ENCODE measurements around the gene REC114.
"Not testable (repeated sequence)": the region's sequence is repeated elsewhere in the genome, so short reads cannot be mapped to it uniquely, and the experiment has no call there.

Gene REC114, protein sequence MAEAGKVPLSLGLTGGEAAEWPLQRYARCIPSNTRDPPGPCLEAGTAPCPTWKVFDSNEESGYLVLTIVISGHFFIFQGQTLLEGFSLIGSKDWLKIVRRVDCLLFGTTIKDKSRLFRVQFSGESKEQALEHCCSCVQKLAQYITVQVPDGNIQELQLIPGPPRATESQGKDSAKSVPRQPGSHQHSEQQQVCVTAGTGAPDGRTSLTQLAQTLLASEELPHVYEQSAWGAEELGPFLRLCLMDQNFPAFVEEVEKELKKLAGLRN

GRCh38 chr15:73442968-73443367 lies at the start of gene REC114:
REC114 (plus strand) TSS chr15:73443164; CDS start chr15:73443186, 22 bp downstream.
- DNase-seq (ENCODE audit: low read depth): no peak

DNA sequence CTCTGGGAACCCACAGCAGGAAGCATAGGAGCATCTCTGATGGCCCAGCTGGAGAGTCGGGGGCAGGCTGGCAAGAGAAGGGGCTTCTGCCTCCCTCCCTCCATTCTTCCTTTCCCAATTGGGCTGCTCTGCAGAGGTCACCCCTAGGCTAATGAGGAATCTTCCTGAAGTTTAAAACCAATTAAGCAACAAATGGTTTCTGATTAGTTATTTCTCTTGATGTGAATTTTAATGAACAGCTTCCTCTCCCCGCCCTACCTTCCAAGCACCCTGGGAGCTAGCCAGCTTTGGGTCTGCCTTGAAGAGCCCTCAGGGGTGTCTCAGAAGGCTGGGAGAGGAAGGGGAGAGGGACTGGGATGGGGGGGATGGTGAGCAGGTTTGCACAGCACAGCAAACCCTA lies 49.6 kb upstream of the REC114 start:
- DNase-seq (ENCODE audit: low read depth): no peak

DNA sequence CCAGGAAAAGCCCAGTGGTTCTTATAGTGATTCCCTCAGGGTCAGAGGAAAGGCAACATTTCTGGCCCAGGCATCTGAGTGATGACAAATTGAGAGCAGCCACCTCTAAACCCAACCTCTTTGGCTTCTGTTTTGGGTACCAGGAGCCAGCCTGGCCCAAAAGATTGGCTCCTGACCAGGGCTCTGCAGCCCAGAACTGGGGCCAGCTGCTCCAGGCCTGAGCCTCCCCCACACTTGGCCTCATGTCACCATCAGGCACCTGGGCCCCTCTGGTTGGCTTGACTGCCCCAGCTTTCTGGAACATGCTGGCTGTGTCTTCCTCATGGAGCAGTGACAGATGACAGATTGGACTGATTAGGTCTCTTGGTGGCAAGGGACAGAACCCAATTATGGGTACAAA lies 48.2 kb upstream of the REC114 start:
- DNase-seq (ENCODE audit: low read depth): no peak

- DNase-seq (ENCODE audit: low read depth): no peak
These were observed 47.3 kb upstream of the REC114 start for GRCh38 chr15:73395671-73396070.

- no peak for DNase-seq (ENCODE audit: low read depth)
These were observed 45.5 kb upstream of the REC114 start for GRCh38 chr15:73397461-73397860.

DNA sequence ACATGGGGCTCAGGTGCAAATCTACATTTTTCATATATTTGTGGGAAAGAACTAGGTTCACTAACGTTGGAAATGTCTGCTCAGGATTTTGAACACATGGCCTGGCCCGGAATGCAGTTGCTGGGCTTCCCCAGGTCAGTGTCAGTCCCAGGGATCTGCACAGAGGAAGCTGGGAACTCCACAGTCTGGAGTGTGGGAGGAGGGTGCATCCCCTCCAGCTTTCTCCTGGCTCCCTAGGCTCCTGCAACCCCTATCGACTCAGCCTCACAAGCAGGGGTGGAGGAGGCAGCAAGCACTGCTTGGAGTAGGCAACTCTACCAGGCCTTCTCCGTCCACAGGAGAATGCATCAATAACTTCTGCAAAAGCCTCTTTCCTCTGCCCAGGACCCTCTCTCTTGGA lies 44.1 kb upstream of the REC114 start:
- no peak for DNase-seq (ENCODE audit: low read depth)

DNA sequence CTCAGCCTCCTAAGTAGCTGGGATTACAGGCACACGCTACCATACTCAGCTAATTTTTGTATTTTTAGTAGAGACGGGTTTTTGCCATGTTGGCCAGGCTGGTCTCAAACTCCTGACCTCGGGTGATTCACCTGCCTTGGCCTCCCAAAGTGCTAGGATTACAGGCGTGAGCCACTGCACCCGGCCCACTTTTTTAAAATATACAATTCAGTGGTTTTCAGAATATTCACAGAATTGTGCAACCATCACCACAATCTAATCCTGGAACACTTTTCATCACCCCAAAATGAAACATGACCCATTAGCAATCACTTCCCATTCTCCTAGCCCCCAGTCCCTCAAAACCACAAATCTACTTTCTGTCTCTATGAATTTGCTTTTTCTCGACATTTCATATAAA lies 42.7 kb upstream of the REC114 start:
- DNase-seq (ENCODE audit: low read depth): not testable (repeated sequence)

DNA sequence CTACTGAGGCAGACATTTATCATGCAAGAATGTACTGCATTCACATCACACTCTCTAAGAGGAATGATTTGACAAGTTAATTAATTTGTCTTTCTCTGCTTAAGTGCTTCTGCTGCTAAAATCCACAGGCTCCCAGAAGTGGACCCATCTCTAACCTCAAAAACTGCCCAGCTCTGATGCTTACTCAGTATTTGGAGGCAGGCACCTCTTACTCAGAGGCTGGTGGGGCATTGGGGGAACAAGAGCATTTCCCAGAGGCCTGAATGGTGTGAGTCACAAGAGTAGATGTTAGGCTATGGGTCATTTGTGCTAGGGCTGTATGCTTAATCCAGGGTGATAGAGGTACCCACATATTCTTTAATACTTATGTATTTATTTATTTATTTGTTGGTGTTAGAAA lies 39.8 kb upstream of the REC114 start:
- no peak for DNase-seq (ENCODE audit: low read depth)

DNA sequence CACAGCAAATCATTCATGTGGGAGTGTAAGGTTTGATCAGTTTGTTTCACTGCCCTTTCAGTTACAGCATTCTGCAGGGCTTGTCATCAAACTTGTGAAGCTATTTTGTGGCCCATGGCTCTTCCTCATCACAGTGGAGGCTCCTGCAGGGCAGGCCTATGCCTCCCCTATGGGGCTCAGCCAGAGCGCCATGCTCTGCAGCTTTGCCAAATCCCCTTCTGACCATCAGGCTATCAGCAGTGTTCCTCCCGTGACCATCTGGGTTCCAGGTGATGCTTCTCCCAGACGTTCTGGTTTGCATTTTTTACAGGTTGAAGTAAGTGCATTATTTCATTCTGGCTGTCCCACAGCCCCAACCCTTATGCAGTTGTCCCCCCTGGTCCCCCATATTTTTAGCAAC lies 28.1 kb upstream of the REC114 start:
- DNase-seq (ENCODE audit: low read depth): no peak

- no peak for DNase-seq (ENCODE audit: low read depth)
These were observed 18.5 kb upstream of the REC114 start for GRCh38 chr15:73424506-73424905.

DNA sequence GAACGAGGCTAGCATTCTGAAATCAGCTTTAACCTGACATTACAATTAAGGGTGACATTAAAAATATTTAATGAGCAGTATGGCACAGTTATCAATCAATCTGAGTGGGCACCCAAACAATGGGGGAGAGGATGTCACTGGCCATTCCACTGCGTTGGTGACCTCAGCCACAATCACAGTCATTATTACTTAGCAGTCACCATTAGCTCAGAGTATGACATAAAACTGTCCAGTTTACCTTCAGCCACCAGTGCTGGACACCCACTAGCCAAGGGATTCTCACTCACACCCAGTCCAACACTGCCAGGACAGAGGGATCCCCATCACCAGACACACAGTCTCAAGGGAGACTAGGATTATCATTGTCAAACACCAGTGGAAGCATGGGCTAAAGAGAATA lies 17.5 kb upstream of the REC114 start:
- DNase-seq (ENCODE audit: low read depth): no peak

GRCh38 chr15:73426323-73426994 lies 16.5 kb upstream of the REC114 start:
- no peak for DNase-seq (ENCODE audit: low read depth)

DNA sequence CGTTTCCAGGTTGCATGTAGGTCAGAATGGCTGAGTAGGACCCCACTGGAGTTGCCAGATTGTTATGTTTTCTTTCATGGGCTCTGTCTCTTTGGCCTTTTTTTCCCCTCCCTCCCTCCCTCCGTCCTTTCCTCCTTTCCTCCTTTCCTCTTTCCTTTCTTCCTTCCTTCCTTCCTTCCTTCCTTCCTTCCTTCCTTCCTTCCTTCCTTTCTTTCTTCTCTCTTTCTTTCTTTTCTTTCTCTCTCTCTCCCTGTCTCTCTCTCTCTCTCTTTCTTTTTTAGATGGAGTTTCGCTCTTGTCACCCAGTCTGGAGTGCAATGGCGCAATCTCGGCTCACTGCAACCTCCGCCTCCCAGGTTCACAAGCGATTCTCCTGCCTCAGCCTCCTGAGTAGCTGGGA lies 11.6 kb upstream of the REC114 start:
- DNase-seq (ENCODE audit: low read depth): not testable (repeated sequence)

DNA sequence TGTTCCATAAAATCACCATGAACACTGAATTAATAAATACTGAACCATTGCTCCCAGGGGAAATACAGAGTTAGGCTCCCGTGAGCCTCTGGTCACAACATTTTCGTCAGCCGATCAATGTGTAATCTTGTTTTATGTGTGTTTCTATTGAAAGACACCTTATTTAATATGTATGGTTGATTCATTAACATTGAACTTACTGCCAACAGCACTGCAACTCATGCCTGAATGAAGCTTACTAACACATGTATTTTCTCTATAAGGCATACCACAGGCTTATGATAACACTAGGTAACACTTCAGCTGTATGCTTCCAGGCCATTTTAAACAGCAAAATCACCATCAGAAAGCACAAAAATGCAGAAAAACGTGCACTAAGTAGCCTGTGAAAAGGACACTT lies 9.1 kb upstream of the REC114 start:
- DNase-seq (ENCODE audit: low read depth): no peak

GRCh38 chr15:73436613-73437012 lies 6.4 kb upstream of the REC114 start:
- DNase-seq (ENCODE audit: low read depth): no peak

DNA sequence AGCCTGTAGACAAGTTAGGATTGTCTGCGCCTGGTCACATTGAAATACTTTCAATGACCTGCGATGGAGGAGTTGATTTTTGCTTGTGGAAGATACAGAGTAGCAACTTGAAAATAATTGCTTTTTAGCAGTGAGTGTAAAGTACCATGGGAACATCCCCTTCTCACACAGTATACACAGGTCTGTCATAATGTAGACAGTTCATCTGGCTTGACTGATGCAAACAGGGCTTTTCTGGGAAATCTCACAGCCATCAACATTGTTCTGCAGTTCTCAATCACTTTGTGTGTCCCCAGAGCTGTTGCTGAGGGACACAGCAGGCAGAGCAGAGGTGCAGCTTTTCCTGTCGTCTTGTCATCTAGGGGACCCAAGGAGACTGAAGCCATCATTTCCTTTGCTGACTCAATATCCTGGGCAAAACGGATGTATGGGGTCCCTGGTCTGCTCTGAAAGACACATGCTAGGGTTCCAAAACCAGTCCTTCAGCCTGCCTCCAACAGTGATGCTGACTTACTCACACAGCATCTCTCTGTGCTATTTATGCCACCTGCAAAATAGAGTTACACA lies 5.3 kb upstream of the REC114 start:
- DNase-seq (ENCODE audit: low read depth): no peak

DNA sequence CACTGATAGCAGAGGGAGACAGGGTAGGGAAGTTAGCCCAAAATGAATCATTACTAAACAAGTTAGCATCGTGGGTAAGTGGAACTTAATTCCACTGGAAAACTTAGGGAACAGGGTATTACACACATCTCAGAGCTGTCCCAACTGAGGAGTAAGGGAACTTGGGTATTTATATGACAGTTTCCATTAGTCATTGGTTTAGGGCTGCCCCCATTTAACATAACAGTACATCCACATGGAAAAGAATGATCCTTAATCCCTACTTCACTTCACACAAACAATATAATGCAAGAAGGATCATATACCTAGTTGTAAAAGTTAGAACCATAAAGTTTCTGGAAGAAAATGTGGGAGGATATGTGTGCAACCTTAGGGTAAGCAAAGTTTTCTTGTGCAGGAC lies 4.3 kb upstream of the REC114 start:
- DNase-seq (ENCODE audit: low read depth): no peak

DNA sequence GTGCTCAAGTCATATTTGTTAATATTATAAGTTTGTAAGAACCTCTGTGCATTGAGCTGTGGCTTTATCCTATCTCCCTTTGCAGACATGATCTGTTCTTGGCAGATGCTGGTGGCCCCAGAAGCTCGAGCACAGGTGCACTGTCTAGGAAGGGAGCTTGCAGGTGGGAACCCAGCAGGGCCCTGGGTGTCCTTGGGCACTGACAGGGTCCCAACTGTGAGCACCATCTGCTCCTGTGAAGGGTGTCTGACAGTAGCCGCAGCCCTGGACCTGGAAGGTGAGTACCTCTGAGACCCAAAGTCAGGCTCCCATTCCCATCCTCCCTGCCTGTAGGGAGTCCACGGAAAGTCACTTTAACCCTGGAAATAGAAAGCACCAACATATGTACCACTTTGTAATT lies 2.4 kb upstream of the REC114 start:
- no peak for DNase-seq (ENCODE audit: low read depth)

GRCh38 chr15:73442421-73442820 lies 543 bp upstream of the REC114 start:
- no peak for DNase-seq (ENCODE audit: low read depth)

DNA sequence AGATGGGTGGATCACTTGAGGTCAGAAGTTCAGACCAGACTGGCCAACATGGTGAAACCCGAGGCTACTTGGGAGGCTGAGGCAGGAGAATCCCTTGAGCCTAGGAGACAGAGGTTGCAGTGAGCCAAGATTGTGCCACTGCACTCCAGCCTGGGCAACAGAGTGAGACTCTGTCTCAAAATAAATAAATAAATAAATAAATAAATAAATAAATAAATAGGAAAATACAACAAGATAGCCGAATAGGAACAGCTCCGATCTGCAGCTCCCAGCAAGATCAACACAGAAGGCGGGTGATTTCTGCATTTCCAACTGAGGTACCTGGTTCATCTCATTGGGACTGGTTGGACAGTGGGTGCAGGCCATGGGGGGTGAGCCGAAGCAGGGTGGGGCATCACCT lies 4.5 kb downstream of the REC114 start:
- DNase-seq (ENCODE audit: low read depth): not testable (repeated sequence)

DNA sequence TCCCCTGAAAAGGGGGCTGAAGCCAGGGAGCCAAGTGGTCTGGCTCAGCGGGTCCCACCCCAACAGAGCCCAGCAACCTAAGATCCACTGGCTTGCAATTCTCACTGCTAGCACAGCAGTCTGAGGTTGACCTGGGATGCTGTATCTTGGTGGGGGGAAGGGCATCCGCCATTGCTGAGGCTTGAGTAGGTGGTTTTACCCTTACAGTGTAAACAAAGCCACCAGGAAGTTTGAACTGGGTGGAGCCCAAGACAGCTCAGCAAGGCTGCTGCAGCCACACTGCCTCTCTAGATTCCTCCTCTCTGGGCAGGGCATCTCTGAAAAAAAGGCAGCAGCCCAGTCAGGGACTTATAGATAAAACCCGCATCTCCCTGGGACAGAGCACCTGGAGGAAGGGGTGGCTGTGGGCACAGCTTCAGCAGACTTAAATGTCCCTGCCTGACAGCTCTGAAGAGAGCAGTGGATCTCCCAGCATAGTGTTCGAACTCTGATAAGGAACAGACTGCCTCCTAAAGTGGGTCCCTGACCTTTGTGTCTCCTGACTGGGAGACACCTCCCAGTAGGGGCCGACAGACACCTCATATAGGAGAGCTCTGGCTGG lies 5.3 kb downstream of the REC114 start:
- DNase-seq (ENCODE audit: low read depth): not testable (repeated sequence)

- DNase-seq (ENCODE audit: low read depth): not testable (repeated sequence)
These were observed 7.0 kb downstream of the REC114 start for GRCh38 chr15:73449980-73450379.

DNA sequence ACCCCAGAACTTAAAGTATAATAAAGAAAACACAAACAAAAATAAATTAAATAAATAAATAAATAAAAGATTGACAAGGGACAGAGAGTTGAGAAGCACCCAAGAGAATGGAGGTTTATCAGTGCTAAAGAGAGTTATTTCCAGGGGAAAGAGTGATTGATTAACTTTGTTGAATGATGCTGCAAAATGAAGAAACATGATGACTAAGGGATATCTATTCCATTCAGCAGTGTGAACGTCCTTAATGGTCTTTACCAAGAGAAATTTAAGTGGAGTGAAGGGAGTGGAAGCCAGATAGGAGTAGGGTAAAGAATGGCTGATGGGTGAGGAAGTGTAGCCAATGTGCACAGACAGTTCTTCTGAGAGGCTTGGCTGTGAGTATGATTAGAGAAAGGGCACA lies 11.1 kb downstream of the REC114 start:
- DNase-seq (ENCODE audit: low read depth): no peak

Data from activated T-cell treated with anti-CD3 and anti-CD28 coated beads for 24 hours (primary cell).